Measurements from ENCODE around the gene ATP6V1C2.

Gene ATP6V1C2

GRCh38 chr2:10774394-10774793 is 53.0 kb downstream of the ATP6V1C2 start:
- TF ChIP-seq CTCF (IDR thresholded peaks at IDR 0.05; ENCODE audit: control extremely low read depth, extremely low read depth, low read depth, missing control alignments), result no peak
- no peak for DNase-seq (ENCODE audit: extremely low spot score)
- ChIA-PET CTCF (interaction anchor here (1.3 kb wide), 1 partner anchor 38 kb away, joined by 3 read pairs; the partner anchor contains the start of gene PDIA6), POLR2A (no interaction called here)

- DNase-seq (ENCODE audit: extremely low spot score), result peak; percentile 19
- ChIA-PET CTCF (interaction anchor here (1.3 kb wide), 1 partner anchor 37 kb away, joined by 3 read pairs; the partner anchor contains the start of gene PDIA6), POLR2A (no interaction called here)
- no peak for TF ChIP-seq CTCF (IDR thresholded peaks at IDR 0.05; ENCODE audit: control extremely low read depth, extremely low read depth, low read depth, missing control alignments)
Measured at GRCh38 chr2:10775021-10775780, 53.8 kb downstream of the ATP6V1C2 start.

- no peak for TF ChIP-seq CTCF (IDR thresholded peaks at IDR 0.05; ENCODE audit: control extremely low read depth, extremely low read depth, low read depth, missing control alignments)
- ChIA-PET POLR2A (no interaction called here), CTCF (no interaction called here)
- no peak for DNase-seq (ENCODE audit: extremely low spot score)
Measured at GRCh38 chr2:10775831-10776230, 54.4 kb downstream of the ATP6V1C2 start.

GRCh38 chr2:10776231-10776977 is 55.0 kb downstream of the ATP6V1C2 start:
- DNase-seq (ENCODE audit: extremely low spot score), result no peak
- CTCF ChIA-PET, result no interaction called here
- POLR2A ChIA-PET, result no interaction called here
- TF ChIP-seq CTCF (IDR thresholded peaks at IDR 0.05; ENCODE audit: control extremely low read depth, extremely low read depth, low read depth, missing control alignments), result no peak

- ChIA-PET POLR2A (interaction anchor here (0.5 kb wide), 1 partner anchor 593 kb away, joined by 3 read pairs; no protein-coding TSS in a partner anchor), CTCF (no interaction called here)
- no peak for DNase-seq (ENCODE audit: extremely low spot score)
- TF ChIP-seq CTCF (IDR thresholded peaks at IDR 0.05; ENCODE audit: control extremely low read depth, extremely low read depth, low read depth, missing control alignments), result no peak
Measured at GRCh38 chr2:10777111-10777841, 55.8 kb downstream of the ATP6V1C2 start.
